Cardiac fibroblast (primary cell): Measurements from ENCODE around the gene CLCN2.
A peak's percentile ranks its signal among the peaks of the same experiment; 100 is the strongest.

ENCODE experiments used
- DNase-seq, 2 donors: peaks; one replicate each; pipeline versions ENCODE4 v3.0.0 to v3.0.0-alpha.2; 2010; ENCODE audit warnings: low read depth in 2 of 2
- H3K4me3 ChIP-seq, 2 donors: replicated peaks in 1 of 2; 1 replicate in 1 of 2; 2 replicates in 1 of 2; pipeline ENCODE4 v1.5.1; 2011; ENCODE audit warnings: low read depth in 2 of 2, low read length in 2 of 2, mild to moderate bottlenecking in 2 of 2, moderate library complexity in 1 of 2
- TF ChIP-seq, protein P1 (sequence below): IDR thresholded peaks from one replicate; pipeline ENCODE4 v1.5.1; 2011; ENCODE audit warnings: low read depth, mild to moderate bottlenecking, low read length, inconsistent platforms

CLCN2 gene

DNA sequence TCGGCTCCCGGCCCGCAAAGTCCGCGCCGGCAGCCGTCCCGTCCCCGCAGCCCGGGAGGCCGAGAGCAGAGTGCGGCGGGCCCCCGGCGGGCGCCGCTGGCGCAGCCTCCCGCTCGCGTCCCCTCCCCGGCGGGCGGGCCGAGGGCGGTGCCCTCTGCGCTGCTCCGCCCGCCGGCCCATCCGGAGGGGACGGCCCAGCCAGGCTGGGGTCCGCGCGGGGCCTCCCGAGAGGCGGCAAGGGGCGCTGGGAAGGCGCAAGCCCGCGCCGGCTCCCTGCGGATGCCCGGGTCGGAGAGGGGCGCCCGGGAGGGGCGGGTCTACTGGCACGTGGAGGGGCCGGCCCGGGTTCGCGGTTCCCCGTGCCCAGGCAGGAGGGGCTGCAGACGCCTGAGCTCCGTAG is at the start of gene CLCN2, which contains the start of gene POLR2H:
TSS of gene CLCN2 (minus strand) at position 74 of the 400 bp plus-strand sequence. CDS start 126 bp downstream, outside the sequence.
TSS of gene POLR2H (plus strand) at position 179 of the 400 bp plus-strand sequence. CDS start 1,783 bp downstream, outside the sequence.
- H3K4me3 ChIP-seq = peak within 1 kb of the TSS; percentile 81 to 83
- DNase-seq = peak in 1 of 2 donors; percentile 71
- TF ChIP-seq, protein P1, sequence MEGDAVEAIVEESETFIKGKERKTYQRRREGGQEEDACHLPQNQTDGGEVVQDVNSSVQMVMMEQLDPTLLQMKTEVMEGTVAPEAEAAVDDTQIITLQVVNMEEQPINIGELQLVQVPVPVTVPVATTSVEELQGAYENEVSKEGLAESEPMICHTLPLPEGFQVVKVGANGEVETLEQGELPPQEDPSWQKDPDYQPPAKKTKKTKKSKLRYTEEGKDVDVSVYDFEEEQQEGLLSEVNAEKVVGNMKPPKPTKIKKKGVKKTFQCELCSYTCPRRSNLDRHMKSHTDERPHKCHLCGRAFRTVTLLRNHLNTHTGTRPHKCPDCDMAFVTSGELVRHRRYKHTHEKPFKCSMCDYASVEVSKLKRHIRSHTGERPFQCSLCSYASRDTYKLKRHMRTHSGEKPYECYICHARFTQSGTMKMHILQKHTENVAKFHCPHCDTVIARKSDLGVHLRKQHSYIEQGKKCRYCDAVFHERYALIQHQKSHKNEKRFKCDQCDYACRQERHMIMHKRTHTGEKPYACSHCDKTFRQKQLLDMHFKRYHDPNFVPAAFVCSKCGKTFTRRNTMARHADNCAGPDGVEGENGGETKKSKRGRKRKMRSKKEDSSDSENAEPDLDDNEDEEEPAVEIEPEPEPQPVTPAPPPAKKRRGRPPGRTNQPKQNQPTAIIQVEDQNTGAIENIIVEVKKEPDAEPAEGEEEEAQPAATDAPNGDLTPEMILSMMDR = no peak

DNA sequence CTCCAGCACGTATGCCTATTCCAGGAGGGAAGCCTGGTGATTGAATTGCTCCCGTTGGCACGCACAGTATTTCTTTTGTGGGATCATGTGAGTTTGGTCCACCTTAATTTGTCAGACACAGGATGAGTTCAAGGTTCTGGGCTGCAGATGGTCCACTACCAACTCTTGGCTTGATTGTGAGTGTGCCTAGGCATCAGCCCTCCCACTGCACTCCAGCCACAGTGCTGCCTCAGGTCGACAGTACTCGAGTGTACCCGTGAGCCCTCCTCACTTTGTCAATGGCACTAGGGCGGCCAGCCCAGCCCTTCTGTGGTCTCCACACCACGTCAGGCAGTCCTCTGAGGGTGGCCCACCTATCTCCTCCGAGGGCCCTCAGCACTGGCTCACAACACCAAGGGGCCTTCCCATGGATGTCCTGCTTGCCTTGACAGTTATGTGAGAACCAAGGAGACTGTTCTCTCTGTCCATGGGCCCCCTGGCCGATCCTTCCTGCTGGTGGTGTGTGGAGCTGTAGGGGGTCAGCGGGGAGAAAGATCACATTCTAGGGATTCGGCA is 48.6 kb upstream of the CLCN2 start:
- TF ChIP-seq, protein P1 = no peak
- DNase-seq = no peak
- H3K4me3 ChIP-seq = no peak overlapping the region

DNA sequence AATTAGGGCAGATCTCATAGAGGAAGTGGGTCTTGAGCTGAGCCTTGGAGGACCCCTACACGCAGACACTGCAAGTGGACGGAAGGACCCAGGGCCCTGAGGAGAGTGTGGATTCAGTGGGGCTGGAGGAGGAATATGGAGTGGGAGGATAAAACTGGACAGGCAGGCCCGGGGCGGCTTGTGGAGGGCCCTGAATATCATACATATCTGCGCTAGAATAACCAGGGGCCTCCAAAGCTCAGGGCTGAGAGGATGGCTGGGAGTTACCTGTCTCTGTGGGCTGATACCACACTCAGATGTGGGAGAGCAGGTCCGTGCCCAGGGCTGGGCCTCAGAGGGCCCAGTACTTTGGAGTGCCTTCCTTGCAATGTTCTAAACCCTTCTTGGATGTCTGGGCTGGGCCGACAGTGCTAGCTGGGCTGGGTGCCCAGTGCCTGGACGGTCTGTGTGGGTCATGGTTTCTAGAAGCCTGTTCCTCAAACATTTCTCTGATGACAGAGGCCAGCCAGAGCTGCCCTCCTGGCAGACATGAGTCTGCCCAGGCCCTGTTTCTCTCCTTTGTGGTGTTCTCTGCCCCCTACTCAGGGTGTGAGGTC is 48.0 kb upstream of the CLCN2 start:
- no peak overlapping the region for H3K4me3 ChIP-seq
- TF ChIP-seq, protein P1 = no peak
- DNase-seq = no peak

DNA sequence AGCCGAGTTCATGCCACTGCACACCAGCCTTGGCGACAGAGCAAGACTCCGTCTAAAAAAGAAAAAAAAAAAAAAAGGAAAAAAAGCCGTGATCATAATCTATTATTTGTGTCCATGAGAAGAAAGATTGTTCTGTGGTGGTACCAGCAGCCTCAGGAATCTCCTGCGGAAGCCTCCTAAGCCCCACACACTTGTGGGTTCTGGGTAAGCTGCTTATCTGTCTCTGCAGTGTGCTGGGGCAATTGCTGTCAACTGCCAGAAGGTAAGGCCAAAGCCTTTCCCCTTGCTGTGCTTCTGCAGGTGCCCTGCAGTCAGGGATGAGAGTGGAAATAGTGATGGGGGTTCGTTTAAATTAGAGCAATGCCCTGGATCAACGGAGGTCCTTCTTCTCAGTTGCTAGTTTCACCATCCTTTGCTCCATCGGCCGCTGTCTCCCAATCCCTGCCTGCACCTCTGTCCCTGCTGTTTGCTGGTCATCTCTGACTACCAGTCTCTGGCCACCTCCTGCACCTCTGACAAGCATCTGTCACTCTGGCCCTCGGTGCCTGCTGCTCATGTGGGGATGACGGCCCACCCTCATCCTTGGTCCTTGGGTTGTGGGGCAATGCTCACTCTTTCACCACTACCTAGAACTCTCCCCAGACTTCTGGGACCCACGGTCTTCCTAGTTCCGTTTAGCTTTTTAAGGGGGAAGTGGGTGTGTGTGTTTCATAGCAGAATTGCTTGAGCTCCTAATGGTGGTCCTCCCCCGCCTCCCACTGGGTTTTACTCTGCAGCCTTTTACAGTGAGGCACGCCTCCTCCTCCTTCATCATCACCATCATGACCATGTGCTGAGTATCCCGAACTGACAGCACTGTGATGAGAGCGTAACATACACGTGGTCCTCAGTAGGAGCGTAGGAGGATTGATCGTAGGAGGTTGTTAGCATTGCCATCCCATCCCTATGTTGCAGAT is 43.9 kb upstream of the CLCN2 start:
- TF ChIP-seq, protein P1 = no peak
- DNase-seq = no peak
- no peak overlapping the region for H3K4me3 ChIP-seq

DNA sequence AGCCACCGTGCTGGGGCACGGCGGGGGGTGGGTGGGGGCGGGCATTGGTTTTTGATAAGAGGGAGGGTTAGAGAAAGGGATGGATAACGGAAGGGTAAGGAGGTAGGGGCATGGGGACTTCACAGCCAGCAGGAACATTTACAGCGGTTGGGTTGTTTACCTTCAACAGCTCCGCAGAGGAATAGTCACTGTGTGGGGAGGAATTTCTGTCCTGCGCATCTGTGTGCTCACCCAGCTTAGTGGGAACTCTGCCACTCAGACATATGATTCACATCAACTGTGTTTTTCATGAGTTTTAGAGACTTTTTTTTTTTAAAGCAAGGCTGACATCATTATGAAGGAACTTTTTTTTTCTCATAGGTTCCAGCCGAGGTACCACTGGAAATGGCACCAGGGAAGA is 38.0 kb upstream of the CLCN2 start:
- DNase-seq = peak; percentile 88 to 93
- TF ChIP-seq, protein P1 = no peak
- H3K4me3 ChIP-seq = no peak overlapping the region

DNA sequence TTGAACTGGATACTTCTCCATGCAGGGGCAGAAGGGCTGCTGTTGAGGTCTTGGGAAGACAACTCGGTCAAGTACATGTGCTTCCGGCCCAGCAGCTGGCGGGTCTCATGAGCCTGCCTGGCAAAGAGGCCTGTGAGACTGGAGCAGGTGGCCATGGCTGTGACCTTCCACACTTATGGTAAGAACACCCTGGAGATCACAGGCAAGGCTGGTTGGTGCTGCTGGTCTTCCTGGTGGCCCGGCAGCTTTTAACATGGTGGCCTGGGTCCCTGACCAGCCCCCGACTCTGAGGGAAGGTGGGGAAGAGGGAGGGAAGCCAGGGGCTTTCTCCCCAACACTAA is 33.9 kb upstream of the CLCN2 start:
- DNase-seq = no peak
- TF ChIP-seq, protein P1 = no peak

More for the DNA sequence above, 33.9 kb upstream of the CLCN2 start:
- no peak overlapping the region for H3K4me3 ChIP-seq
